ENCODE results near the gene APP.

APP gene

DNA sequence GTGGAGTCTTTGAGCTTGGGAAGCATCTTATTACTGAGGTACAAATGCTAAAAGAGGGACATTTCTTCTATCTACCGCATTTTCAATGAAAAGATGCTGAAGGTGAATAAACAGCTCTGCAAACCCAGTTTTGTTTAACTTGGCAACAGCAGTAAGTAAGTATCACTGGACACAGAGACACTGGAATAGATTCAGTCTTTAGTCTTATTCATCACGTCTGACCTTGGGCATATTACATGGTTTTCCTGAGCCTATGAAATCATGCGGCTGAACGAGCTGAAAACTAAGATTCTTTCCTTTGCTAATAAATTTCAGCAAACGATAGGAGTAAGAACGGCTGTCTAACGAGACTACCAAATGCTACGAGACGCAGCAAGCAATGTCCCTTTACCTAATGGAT, 228.4 kb downstream of the APP start:
- H3K79me2 ChIP-seq (ENCODE audit: insufficient read depth, low read length) = no peaks in the 10 kb centered on the region
- H3K27ac ChIP-seq (ENCODE audit: low read depth, low read length) = no peak overlapping the region
- H3K4me2 ChIP-seq (ENCODE audit: low read depth, low read length, poor library complexity, severe bottlenecking) = no peak overlapping the region
- TF ChIP-seq EZH2phosphoT487 (conservative IDR thresholded peaks at IDR 0.05; ENCODE audit: low read length) = no peak
- TF ChIP-seq, protein P1, sequence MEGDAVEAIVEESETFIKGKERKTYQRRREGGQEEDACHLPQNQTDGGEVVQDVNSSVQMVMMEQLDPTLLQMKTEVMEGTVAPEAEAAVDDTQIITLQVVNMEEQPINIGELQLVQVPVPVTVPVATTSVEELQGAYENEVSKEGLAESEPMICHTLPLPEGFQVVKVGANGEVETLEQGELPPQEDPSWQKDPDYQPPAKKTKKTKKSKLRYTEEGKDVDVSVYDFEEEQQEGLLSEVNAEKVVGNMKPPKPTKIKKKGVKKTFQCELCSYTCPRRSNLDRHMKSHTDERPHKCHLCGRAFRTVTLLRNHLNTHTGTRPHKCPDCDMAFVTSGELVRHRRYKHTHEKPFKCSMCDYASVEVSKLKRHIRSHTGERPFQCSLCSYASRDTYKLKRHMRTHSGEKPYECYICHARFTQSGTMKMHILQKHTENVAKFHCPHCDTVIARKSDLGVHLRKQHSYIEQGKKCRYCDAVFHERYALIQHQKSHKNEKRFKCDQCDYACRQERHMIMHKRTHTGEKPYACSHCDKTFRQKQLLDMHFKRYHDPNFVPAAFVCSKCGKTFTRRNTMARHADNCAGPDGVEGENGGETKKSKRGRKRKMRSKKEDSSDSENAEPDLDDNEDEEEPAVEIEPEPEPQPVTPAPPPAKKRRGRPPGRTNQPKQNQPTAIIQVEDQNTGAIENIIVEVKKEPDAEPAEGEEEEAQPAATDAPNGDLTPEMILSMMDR (IDR thresholded peaks at IDR 0.05; ENCODE audit: insufficient read depth, low read length, poor library complexity, severe bottlenecking) = no peak
- H4K20me1 ChIP-seq (ENCODE audit: low read depth, low read length) = no peaks in the 10 kb centered on the region
- H3K9me2 ChIP-seq (replicated peaks; ENCODE audit: insufficient read depth, low read length) = no peaks in the 10 kb centered on the region
- no peaks in the 10 kb centered on the region for H3K27me3 ChIP-seq (ENCODE audit: low read length)
- no peak overlapping the region for H3K9ac ChIP-seq (ENCODE audit: low read length)
- H2AFZ ChIP-seq (ENCODE audit: low read depth, low read length, severe bottlenecking) = no peak overlapping the region
- H3K36me3 ChIP-seq (ENCODE audit: low read length) = no peaks in the 10 kb centered on the region
- no peak overlapping the region for H3K4me3 ChIP-seq (ENCODE audit: insufficient read depth, low read length, poor library complexity, severe bottlenecking)
- no peaks in the 10 kb centered on the region for H3F3A ChIP-seq (ENCODE audit: insufficient read depth)
- no peaks in the 10 kb centered on the region for H3K9me3 ChIP-seq (ENCODE audit: insufficient read depth, low read length)

DNA sequence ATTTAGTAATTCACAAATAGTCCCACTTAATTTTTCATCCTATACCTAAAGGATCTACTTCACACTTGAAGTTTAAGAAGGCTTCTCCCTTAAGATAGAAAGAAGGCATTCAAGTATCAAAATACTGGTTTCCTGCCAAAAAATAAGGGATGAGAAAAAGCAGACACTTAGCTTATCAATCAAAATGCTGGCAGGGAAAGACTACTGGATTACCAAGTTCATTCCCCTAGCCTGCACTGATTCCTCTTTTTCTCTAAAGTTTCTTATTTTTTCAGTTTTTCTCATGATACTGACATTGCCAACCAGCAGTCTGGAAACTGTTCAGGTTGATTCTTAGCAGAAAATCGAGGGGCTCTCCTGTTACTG, 231.2 kb downstream of the APP start:
- H3K4me3 ChIP-seq (ENCODE audit: insufficient read depth, low read length, poor library complexity, severe bottlenecking) = no peak overlapping the region
- H3K9me2 ChIP-seq (replicated peaks; ENCODE audit: insufficient read depth, low read length) = no peaks in the 10 kb centered on the region
- H3K9me3 ChIP-seq (ENCODE audit: insufficient read depth, low read length) = no peaks in the 10 kb centered on the region
- TF ChIP-seq, protein P1 (IDR thresholded peaks at IDR 0.05; ENCODE audit: insufficient read depth, low read length, poor library complexity, severe bottlenecking) = no peak
- no peak for TF ChIP-seq EZH2phosphoT487 (conservative IDR thresholded peaks at IDR 0.05; ENCODE audit: low read length)
- H4K20me1 ChIP-seq (ENCODE audit: low read depth, low read length) = no peaks in the 10 kb centered on the region
- no peaks in the 10 kb centered on the region for H3F3A ChIP-seq (ENCODE audit: insufficient read depth)
- H3K36me3 ChIP-seq (ENCODE audit: low read length) = no peaks in the 10 kb centered on the region
- H3K4me2 ChIP-seq (ENCODE audit: low read depth, low read length, poor library complexity, severe bottlenecking) = no peak overlapping the region
- no peaks in the 10 kb centered on the region for H3K27me3 ChIP-seq (ENCODE audit: low read length)
- H3K27ac ChIP-seq (ENCODE audit: low read depth, low read length) = no peak overlapping the region
- H3K9ac ChIP-seq (ENCODE audit: low read length) = no peak overlapping the region
- H3K79me2 ChIP-seq (ENCODE audit: insufficient read depth, low read length) = no peaks in the 10 kb centered on the region
- no peak overlapping the region for H2AFZ ChIP-seq (ENCODE audit: low read depth, low read length, severe bottlenecking)

DNA sequence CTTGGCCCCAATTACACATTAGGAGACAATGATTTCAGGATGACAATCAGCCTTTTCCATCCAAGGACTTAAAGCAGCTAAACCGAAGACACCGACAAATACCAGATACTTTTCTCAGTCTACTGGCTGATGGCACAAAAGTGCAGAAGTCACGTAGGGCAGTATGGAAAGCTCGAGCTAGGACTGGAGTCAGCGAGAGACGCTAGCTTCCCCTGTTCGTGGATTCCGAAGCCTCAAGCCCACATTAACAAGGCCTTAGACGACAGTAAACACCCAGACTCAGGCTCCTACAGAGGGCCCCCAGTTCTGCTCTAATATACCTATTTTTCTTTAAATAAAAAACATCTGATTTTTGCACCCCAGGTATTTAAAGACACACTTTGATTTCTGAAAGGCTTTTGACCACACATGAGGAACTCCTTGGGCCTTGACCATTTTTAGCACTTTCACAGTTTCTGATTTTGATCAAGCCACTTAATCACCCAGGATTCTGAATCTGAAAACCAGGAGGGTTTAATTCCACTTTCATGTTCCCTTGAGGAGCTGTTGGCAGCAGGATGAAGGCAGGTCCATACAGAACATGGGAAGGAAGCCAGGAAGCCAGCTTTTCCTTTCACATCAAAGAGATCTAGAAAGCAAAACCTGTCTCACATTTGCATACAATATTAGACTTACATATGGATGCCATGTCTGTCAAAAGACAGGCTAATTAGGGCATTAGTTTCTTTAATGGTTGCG, 231.7 kb downstream of the APP start:
- H2AFZ ChIP-seq (ENCODE audit: low read depth, low read length, severe bottlenecking) = no peak overlapping the region
- TF ChIP-seq, protein P1 (IDR thresholded peaks at IDR 0.05; ENCODE audit: insufficient read depth, low read length, poor library complexity, severe bottlenecking) = no peak
- no peak for TF ChIP-seq EZH2phosphoT487 (conservative IDR thresholded peaks at IDR 0.05; ENCODE audit: low read length)

More for the DNA sequence above, 231.7 kb downstream of the APP start:
- H3K9me2 ChIP-seq (replicated peaks; ENCODE audit: insufficient read depth, low read length) = no peaks in the 10 kb centered on the region
- H4K20me1 ChIP-seq (ENCODE audit: low read depth, low read length) = no peaks in the 10 kb centered on the region
- H3K4me3 ChIP-seq (ENCODE audit: insufficient read depth, low read length, poor library complexity, severe bottlenecking) = no peak overlapping the region
- no peaks in the 10 kb centered on the region for H3F3A ChIP-seq (ENCODE audit: insufficient read depth)
- no peak overlapping the region for H3K9ac ChIP-seq (ENCODE audit: low read length)
- no peak overlapping the region for H3K4me2 ChIP-seq (ENCODE audit: low read depth, low read length, poor library complexity, severe bottlenecking)
- H3K27me3 ChIP-seq (ENCODE audit: low read length) = no peaks in the 10 kb centered on the region
- no peaks in the 10 kb centered on the region for H3K36me3 ChIP-seq (ENCODE audit: low read length)
- H3K79me2 ChIP-seq (ENCODE audit: insufficient read depth, low read length) = no peaks in the 10 kb centered on the region
- no peak overlapping the region for H3K27ac ChIP-seq (ENCODE audit: low read depth, low read length)
- no peaks in the 10 kb centered on the region for H3K9me3 ChIP-seq (ENCODE audit: insufficient read depth, low read length)
